ENCODE measurements around the gene NFATC3. TPM values are rescaled to one million over a fixed set of nuclear protein-coding genes. Genes with fewer than 3 reads are reported as not detected.

The NFATC3 gene
- total RNA-seq, 1 donor from 2014 or later: 51.8 TPM

- Mint-ChIP-seq H3K4me3 (no peak overlapping the region), H3K9me3 (no peaks in the 10 kb centered on the region), H3K4me1 (peaks cover 16% of the 10 kb centered on the region), H3K27ac (peak overlapping the region; percentile 5), H3K27me3 (ENCODE audit: low read depth) (no peaks in the 10 kb centered on the region), H3K36me3 (peaks cover 11% of the 10 kb centered on the region)
- TF ChIP-seq CTCF (IDR thresholded peaks at IDR 0.05; ENCODE audit: unreplicated experiment): no peak
- DNase-seq (ENCODE audit: low spot score in 2 of 2, unreplicated experiment in 2 of 2): no peak
Measured at GRCh38 chr16:68273896-68274295, 188.7 kb downstream of the NFATC3 start.

DNA sequence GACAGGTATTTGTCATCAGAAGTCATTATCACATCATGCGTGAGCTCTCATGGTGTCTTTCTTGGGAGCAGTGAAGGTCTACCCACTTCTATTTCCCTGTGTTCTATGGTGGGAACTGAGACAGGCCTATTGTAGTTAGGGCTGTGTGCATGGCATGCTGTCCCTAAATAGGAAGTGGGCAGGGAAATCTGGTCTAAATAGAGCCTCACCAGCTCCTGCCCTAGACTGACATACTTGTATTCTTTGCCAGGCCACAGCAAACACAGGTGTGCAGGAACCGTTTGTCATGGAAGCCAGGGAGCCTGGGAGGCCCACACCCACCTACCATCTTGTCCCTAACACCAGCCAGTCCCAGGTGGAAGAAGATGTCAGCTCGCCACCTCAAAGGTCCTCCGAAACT lies 189.3 kb downstream of the NFATC3 start:
- H3K36me3 Mint-ChIP-seq: peaks cover 14% of the 10 kb centered on the region
- peaks cover 10% of the 10 kb centered on the region for H3K4me1 Mint-ChIP-seq
- H3K4me3 Mint-ChIP-seq: no peak overlapping the region
- no peak for DNase-seq (ENCODE audit: low spot score in 2 of 2, unreplicated experiment in 2 of 2)
- no peaks in the 10 kb centered on the region for H3K9me3 Mint-ChIP-seq
- no peaks in the 10 kb centered on the region for H3K27me3 Mint-ChIP-seq (ENCODE audit: low read depth)
- peak overlapping the region; percentile 5 for H3K27ac Mint-ChIP-seq
- TF ChIP-seq CTCF (IDR thresholded peaks at IDR 0.05; ENCODE audit: unreplicated experiment): no peak

DNA sequence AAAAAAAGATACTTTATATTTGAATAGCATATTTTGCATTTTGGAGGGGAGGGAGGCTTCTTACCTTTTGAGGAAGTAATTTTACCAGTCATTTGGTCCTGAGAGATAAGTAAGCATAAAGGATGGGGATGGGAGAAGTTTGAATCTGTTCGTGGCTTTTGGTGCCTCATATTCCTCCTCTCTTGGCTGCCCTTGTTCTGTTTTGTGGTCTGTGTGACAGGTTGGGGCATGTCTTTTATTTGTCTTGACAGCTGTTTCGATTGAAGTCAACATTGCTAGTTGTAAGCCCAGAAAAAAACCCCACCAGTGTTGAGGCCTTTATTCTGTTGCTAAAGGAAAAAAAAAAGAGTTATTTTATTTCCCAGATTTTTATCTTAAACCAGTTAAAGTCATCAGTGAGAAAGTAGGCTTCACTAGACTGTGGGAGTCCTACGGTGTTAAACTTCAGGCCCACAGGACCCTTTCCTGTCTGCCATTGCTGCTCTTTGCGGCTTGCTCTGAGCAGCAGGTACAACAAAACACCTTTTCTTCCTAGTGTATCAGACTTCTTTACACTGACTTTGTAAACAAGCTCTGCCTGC lies 190.5 kb downstream of the NFATC3 start:
- no peak overlapping the region for H3K4me3 Mint-ChIP-seq
- no peak for TF ChIP-seq CTCF (IDR thresholded peaks at IDR 0.05; ENCODE audit: unreplicated experiment)
- peak overlapping the region; percentile 81 for H3K27ac Mint-ChIP-seq
- no peaks in the 10 kb centered on the region for H3K27me3 Mint-ChIP-seq (ENCODE audit: low read depth)
- DNase-seq (ENCODE audit: low spot score in 2 of 2, unreplicated experiment in 2 of 2): no peak
- H3K4me1 Mint-ChIP-seq: peaks cover 10% of the 10 kb centered on the region
- peaks cover 19% of the 10 kb centered on the region for H3K36me3 Mint-ChIP-seq
- no peaks in the 10 kb centered on the region for H3K9me3 Mint-ChIP-seq

DNA sequence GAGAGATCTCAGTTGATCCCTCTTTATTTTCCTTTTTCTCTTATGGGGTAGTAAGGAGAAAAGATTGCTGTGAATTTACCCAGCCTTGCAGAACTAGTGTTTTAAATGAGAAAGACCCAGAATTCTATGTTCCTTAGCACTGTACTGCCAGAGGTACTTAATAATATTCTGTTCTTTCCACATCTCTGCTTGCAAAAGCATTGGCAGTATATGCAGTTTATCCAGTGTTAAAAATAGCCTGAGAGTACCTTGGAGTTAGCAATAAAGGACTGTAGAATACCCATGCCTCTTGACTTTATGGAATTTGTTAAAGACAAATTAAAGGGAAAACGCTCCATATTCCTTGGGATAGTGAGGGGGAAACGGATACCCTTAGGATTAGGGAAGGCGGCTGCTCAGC lies 191.1 kb downstream of the NFATC3 start:
- no peak for DNase-seq (ENCODE audit: low spot score in 2 of 2, unreplicated experiment in 2 of 2)
- Mint-ChIP-seq H3K27ac (peak overlapping the region; percentile 81), H3K4me1 (peaks cover 10% of the 10 kb centered on the region), H3K9me3 (no peaks in the 10 kb centered on the region), H3K4me3 (no peak overlapping the region), H3K27me3 (ENCODE audit: low read depth) (no peaks in the 10 kb centered on the region), H3K36me3 (peaks cover 19% of the 10 kb centered on the region)
- no peak for TF ChIP-seq CTCF (IDR thresholded peaks at IDR 0.05; ENCODE audit: unreplicated experiment)

Small RNAs within 50 kb of the gene (microRNA-seq; reads per million reads assigned to microRNA genes)
- gene MIR6773: 1.8 reads per million

Other genes with a start within 250 kb of the NFATC3 start
- 27.6 to 28.6 TPM (median 28.1 TPM) in 3 replicates for gene THAP11, start 243.1 kb upstream of the NFATC3 start, total RNA-seq
- gene NUTF2, start 238.4 kb upstream of the NFATC3 start, total RNA-seq: 130 to 141 TPM (median 132 TPM) in 3 replicates
- 71.5 to 73.8 TPM (median 73.8 TPM) in 3 replicates for gene CENPT, start 237.7 kb upstream of the NFATC3 start, total RNA-seq
- gene EDC4, start 212.3 kb upstream of the NFATC3 start, total RNA-seq: 71.7 to 83.4 TPM (median 80.2 TPM) in 3 replicates
- gene NRN1L, start 200.5 kb upstream of the NFATC3 start, total RNA-seq: 0.66 to 0.99 TPM in 2 of 3 replicates, not detected in the other
- 41.5 to 44.5 TPM (median 43.3 TPM) in 3 replicates for gene PSKH1, start 192.1 kb upstream of the NFATC3 start, total RNA-seq
- 1.00 to 1.5 TPM (median 1.4 TPM) in 3 replicates for gene CTRL, start 153.5 kb upstream of the NFATC3 start, total RNA-seq
- gene PSMB10, start 148.5 kb upstream of the NFATC3 start, total RNA-seq: 14.0 to 17.2 TPM (median 16.7 TPM) in 3 replicates
- 68.5 to 73.8 TPM (median 68.8 TPM) in 3 replicates for gene LCAT, start 141.2 kb upstream of the NFATC3 start, total RNA-seq
- gene SLC12A4, start 116.7 kb upstream of the NFATC3 start, total RNA-seq: 129 to 155 TPM (median 140 TPM) in 3 replicates
- not detected in 3 replicates for gene DPEP3, start 104.9 kb upstream of the NFATC3 start, total RNA-seq
- gene DPEP2, start 85.9 kb upstream of the NFATC3 start, total RNA-seq: not detected in 3 replicates
- not detected in 3 replicates for gene DPEP2NB, start 69.5 kb upstream of the NFATC3 start, total RNA-seq
- 11.8 to 12.5 TPM (median 11.9 TPM) in 3 replicates for gene DDX28, start 62.1 kb upstream of the NFATC3 start, total RNA-seq
- 18.1 to 20.8 TPM (median 19.4 TPM) in 3 replicates for gene DUS2, start 62.1 kb upstream of the NFATC3 start, total RNA-seq
- gene ESRP2, start 150.8 kb downstream of the NFATC3 start, total RNA-seq: 32.4 to 34.7 TPM (median 33.6 TPM) in 3 replicates
- gene PLA2G15, start 160.0 kb downstream of the NFATC3 start, total RNA-seq: 19.4 to 19.9 TPM (median 19.8 TPM) in 3 replicates
- gene SLC7A6, start 179.2 kb downstream of the NFATC3 start, total RNA-seq: 66.0 to 73.2 TPM (median 70.4 TPM) in 3 replicates
- gene SLC7A6OS, start 225.6 kb downstream of the NFATC3 start, total RNA-seq: 20.4 to 23.3 TPM (median 22.7 TPM) in 3 replicates
- 69.7 to 77.9 TPM (median 71.8 TPM) in 3 replicates for gene PRMT7, start 225.6 kb downstream of the NFATC3 start, total RNA-seq